ENCODE data around the gene MICALL2.

MICALL2 gene

GRCh38 chr7:1411414-1411813 is 47.9 kb downstream of the MICALL2 start:
- no peak for DNase-seq

GRCh38 chr7:1410992-1411391 is 48.3 kb downstream of the MICALL2 start:
- no peak for DNase-seq

GRCh38 chr7:1409555-1409954 is 49.7 kb downstream of the MICALL2 start:
- no peak for DNase-seq

GRCh38 chr7:1408466-1408865 is 50.8 kb downstream of the MICALL2 start:
- DNase-seq, result no peak

GRCh38 chr7:1407892-1408291 is 51.4 kb downstream of the MICALL2 start:
- no peak for DNase-seq

GRCh38 chr7:1404898-1405548 is 54.2 kb downstream of the MICALL2 start:
- DNase-seq, result no peak

- no peak for DNase-seq
Observed at GRCh38 chr7:1404460-1404809, 54.8 kb downstream of the MICALL2 start.

GRCh38 chr7:1403638-1404459 is 55.4 kb downstream of the MICALL2 start:
- no peak for DNase-seq

GRCh38 chr7:1402791-1403637 is 56.3 kb downstream of the MICALL2 start:
- DNase-seq, result no peak

GRCh38 chr7:1402110-1402790 is 57.0 kb downstream of the MICALL2 start:
- DNase-seq, result no peak

- no peak for DNase-seq
Observed at GRCh38 chr7:1401011-1401410, 58.3 kb downstream of the MICALL2 start.

- no peak for DNase-seq
Observed at GRCh38 chr7:1400371-1400770, 58.9 kb downstream of the MICALL2 start.

GRCh38 chr7:1397491-1398327 is 61.6 kb downstream of the MICALL2 start:
- DNase-seq, result no peak

GRCh38 chr7:1396195-1396594 is 63.1 kb downstream of the MICALL2 start:
- no peak for DNase-seq

GRCh38 chr7:1395211-1396070 is 63.8 kb downstream of the MICALL2 start:
- no peak for DNase-seq

- no peak for DNase-seq
Observed at GRCh38 chr7:1394371-1394770, 64.9 kb downstream of the MICALL2 start.

- DNase-seq, result no peak
Observed at GRCh38 chr7:1393421-1393820, 65.8 kb downstream of the MICALL2 start.

- no peak for DNase-seq
Observed at GRCh38 chr7:1392556-1392955, 66.7 kb downstream of the MICALL2 start.

- DNase-seq, result no peak
Observed at GRCh38 chr7:1391449-1391848, 67.8 kb downstream of the MICALL2 start.

- DNase-seq, result no peak
Observed at GRCh38 chr7:1388703-1389335, 70.5 kb downstream of the MICALL2 start.
